ENCODE data around the gene ZNF780B.
"Not testable (repeated sequence)": the region's sequence is repeated elsewhere in the genome, so short reads cannot be mapped to it uniquely, and the experiment has no call there.

ZNF780B gene

GRCh38 chr19:40055832-40056504 is at the start of gene ZNF780B:
ZNF780B (minus strand) TSS chr19:40056231; CDS start chr19:40050332, 5,899 bp downstream.
- peak; percentile 64 for DNase-seq

- no peak for DNase-seq
Measured at GRCh38 chr19:40104754-40105153, 48.7 kb upstream of the ZNF780B start.

- DNase-seq, result no peak
Measured at GRCh38 chr19:40103600-40103999, 47.6 kb upstream of the ZNF780B start.

- DNase-seq, result no peak
Measured at GRCh38 chr19:40101813-40102212, 45.8 kb upstream of the ZNF780B start.

GRCh38 chr19:40093416-40093815 is 37.4 kb upstream of the ZNF780B start:
- DNase-seq, result no peak

- no peak for DNase-seq
Measured at GRCh38 chr19:40091205-40092129, 35.4 kb upstream of the ZNF780B start.

GRCh38 chr19:40090241-40091204 is 34.5 kb upstream of the ZNF780B start, which contains the start of gene ZNF780A:
ZNF780A (minus strand) TSS chr19:40090943; CDS start chr19:40084753, 6,190 bp downstream.
- peak; percentile 28 for DNase-seq

GRCh38 chr19:40089462-40089861 is 33.4 kb upstream of the ZNF780B start:
- peak; percentile 22 for DNase-seq

GRCh38 chr19:40088299-40089047 is 32.4 kb upstream of the ZNF780B start:
- DNase-seq, result no peak

GRCh38 chr19:40084948-40085347 is 28.9 kb upstream of the ZNF780B start:
- DNase-seq, result no peak

GRCh38 chr19:40081411-40081810 is 25.4 kb upstream of the ZNF780B start:
- no peak for DNase-seq

GRCh38 chr19:40080289-40080688 is 24.3 kb upstream of the ZNF780B start:
- DNase-seq, result no peak

- no peak for DNase-seq
Measured at GRCh38 chr19:40078377-40078776, 22.3 kb upstream of the ZNF780B start.

- DNase-seq, result no peak
Measured at GRCh38 chr19:40070058-40070457, 14.0 kb upstream of the ZNF780B start.

- no peak for DNase-seq
Measured at GRCh38 chr19:40059624-40060023, 3.6 kb upstream of the ZNF780B start.

- no peak for DNase-seq
Measured at GRCh38 chr19:40057166-40057565, 1.1 kb upstream of the ZNF780B start.

- DNase-seq, result no peak
Measured at GRCh38 chr19:40056505-40056904, 474 bp upstream of the ZNF780B start.

- DNase-seq, result no peak
Measured at GRCh38 chr19:40055049-40055448, 982 bp downstream of the ZNF780B start.

GRCh38 chr19:40054632-40055031 is 1.4 kb downstream of the ZNF780B start:
- DNase-seq, result no peak

- DNase-seq, result no peak
Measured at GRCh38 chr19:40053491-40053890, 2.5 kb downstream of the ZNF780B start.

- not testable (repeated sequence) for DNase-seq
Measured at GRCh38 chr19:40041718-40042117, 14.3 kb downstream of the ZNF780B start.

- DNase-seq, result not testable (repeated sequence)
Measured at GRCh38 chr19:40038047-40038446, 18.0 kb downstream of the ZNF780B start.
